ENCODE measurements around the gene HDAC4.
A peak's percentile ranks its signal among the peaks of the same experiment; 100 is the strongest.

The HDAC4 gene

DNA sequence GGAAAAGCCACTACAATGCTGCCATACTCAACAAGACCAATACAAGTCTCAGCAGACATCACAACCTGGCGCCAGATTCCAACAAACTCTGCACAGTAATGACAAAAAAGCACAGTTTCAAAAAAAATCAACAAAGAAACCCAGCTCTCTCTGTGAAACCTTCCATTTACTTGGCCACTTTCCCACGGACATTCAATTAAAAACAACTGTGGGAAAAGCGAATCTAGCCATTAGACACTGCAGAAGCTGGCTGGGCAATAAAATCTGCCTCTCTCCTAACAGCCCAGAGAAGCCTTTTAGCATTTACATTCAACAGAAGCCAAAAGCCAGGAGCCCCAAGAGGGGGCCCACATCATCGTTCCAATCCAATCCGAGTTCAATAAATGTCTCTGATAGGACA is 128.9 kb downstream of the HDAC4 start:
- DNase-seq (ENCODE audit: low read depth in 4 of 4, low spot score in 1 of 4): no peak

DNA sequence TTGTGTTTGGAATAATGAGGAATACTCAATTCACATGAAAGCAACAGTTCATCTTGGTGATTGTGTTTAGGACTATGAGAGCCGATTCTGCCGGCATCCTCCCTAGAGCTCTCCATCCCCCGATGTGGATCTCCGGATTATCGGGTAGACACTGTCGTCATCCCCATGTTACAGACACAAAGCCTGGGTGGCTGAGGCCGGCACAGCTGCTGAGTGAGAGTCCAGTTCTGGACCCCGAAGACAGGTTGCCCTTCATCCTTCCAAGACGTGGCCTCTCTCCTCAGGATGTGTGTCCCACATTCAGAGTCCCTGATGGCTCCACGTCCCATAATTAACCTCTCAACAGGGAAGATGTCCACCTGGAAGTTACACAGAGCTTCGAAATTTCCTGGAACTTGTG is 129.3 kb downstream of the HDAC4 start:
- no peak for DNase-seq (ENCODE audit: low read depth in 4 of 4, low spot score in 1 of 4)

DNA sequence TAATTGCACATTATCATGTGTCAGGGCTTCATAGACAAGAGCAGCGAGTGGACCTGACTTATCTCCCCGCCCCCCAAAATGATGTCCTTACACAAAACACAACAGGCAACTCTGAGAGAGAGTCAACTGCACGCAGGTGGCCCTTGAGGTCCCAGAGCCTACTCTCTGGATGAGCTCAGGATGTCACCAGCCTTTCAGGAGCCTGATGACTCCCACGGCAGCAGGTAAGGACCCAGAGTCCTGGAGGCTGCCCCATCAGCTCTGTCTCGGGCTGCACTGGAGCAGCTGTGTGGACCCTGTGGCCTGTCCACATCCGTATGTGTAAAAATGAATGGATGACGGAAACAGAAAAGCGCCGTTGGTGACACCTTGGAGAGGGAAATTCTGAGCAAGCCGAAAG is 130.9 kb downstream of the HDAC4 start:
- no peak for DNase-seq (ENCODE audit: low read depth in 4 of 4, low spot score in 1 of 4)

DNA sequence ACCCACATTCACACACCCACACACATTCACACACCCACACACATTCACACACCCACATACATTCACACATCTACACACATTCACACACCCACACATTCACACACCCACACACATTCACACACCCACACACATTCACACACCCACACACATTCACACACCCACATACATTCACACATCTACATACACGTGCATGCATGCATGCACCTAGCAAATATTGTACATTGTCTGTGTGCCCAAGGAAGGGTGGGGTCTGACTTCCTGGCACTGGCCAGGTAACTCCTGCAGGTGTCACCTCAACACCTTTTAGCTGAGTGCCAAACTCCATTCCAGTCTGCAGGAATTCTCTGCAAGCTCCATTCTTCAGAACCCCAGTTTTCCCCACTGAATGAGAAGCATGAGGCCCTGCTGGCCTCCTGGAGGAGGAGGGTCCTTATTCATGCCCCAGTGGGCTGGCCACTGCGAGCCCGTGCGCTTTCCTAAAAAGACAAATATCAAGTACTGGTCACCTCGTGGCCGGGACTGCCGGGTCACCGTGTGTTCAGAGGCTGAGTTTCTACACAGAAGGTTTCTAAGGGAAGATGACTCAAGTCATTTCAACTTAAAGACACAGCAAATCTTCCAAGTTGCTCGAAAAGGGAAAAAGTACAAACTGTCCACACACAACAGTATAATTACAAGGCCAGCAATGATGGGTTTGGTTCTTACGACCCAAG is 131.5 kb downstream of the HDAC4 start:
- no peak for DNase-seq (ENCODE audit: low read depth in 4 of 4, low spot score in 1 of 4)

DNA sequence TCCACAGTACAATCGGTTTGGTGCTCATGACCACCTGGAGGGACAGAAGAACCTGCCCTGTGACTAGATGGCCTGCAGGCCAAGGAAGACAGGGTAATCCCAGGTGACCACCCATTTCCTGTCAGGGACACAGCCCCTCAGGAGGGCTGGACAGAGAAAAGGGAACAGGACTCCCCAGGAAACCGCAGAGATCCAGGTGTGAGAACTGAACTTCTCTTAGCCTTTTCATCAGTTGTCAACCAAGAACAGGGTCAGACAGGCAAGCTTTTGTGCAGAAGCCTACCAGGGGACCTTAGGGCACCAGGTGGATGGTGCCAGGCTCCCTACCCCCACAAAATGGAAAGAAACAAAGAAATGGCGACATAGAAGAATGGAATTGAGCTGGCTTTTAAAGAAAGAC is 132.3 kb downstream of the HDAC4 start:
- no peak for DNase-seq (ENCODE audit: low read depth in 4 of 4, low spot score in 1 of 4)

DNA sequence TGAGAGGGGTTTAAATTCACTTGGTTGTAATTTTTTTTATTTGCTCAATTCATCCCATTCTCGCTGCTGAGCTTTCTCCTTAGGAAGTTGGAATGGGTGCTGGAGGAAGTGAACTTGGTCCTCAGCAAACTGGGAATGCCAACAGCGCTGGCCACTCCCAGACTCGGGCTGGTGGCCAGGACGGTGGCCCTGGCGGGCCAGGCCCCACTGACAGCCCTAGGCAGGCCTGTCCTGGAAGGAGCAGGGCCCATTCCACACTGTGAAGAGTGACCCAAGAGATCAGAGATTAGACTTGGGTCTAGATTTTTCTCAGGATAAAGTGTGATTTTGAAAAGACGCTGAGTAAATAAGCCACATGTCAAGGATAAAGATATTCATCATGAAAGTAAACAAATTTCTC is 132.7 kb downstream of the HDAC4 start:
- DNase-seq (ENCODE audit: low read depth in 4 of 4, low spot score in 1 of 4): no peak

DNA sequence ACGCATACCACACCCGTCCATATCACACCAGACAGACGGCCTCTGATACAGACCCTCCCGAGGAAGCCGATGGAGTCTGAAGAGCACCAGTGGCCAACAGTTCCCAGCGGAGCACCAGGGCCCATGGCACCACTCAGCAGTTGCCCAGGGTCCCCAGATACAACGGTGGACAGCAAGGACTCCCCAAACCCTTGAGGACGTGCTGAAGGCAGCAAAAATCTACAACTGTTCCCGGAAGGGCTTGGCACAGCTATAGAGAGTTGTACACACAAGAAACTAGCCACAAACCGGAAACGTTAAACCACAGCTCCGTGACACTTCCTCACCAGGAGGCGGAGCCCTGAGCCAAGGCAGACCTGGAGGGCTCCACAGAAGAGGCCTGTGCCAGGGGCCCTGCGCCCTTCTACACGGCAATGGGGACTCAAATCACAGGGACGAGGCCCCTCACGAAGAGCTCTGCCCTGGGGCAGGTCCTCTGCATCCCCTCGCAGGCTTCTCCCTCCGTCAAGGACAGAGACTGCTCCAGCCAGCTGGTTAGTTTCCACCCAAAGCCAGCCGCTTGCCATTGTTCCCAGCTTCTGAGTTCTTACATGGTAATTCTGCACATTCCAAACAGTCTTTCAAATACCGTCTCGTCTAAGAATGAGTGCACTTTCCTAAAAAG is 133.4 kb downstream of the HDAC4 start:
- DNase-seq (ENCODE audit: low read depth in 4 of 4, low spot score in 1 of 4): peak; percentile 63 to 81 (median 76)

DNA sequence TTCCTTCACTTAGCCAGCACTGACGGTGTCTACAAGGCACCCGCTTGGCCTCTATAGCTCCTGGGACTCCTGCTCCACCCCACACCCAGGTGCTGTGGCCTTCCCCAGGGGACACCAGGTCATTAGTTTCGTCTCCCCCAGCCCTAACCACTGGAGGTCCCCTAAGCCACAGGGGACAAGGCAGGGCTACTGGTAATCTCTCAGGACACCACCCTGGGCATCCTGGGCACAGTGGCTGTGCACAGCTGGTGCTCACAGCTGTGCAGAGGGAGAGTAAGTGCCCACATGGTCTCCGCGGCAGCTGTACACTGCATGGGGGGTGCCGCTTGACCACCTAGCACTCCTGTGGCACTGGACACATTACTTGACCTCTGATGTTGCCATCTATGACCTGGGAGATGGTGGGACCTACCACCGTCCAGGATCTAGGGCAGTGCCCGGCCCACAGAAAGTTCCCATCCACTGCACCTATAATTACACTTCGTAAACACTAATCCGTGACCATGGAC is 134.0 kb downstream of the HDAC4 start:
- DNase-seq (ENCODE audit: low read depth in 4 of 4, low spot score in 1 of 4): no peak

DNA sequence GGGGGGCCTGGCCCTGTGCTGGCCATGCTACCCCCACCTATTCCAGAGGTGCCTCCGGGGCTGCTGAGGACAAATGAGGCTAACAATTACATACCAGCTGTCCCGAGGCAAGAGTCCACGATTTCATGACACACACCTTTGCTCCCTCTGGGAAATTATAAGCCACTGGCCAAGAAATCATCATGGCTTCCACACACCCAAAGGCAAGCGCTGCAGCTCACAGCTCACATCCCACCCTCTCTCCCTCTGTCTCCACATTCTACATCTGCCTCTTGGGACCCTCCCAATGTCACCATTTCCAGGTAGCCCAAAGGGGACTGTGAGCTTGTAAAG is 134.4 kb downstream of the HDAC4 start:
- DNase-seq (ENCODE audit: low read depth in 4 of 4, low spot score in 1 of 4): no peak

DNA sequence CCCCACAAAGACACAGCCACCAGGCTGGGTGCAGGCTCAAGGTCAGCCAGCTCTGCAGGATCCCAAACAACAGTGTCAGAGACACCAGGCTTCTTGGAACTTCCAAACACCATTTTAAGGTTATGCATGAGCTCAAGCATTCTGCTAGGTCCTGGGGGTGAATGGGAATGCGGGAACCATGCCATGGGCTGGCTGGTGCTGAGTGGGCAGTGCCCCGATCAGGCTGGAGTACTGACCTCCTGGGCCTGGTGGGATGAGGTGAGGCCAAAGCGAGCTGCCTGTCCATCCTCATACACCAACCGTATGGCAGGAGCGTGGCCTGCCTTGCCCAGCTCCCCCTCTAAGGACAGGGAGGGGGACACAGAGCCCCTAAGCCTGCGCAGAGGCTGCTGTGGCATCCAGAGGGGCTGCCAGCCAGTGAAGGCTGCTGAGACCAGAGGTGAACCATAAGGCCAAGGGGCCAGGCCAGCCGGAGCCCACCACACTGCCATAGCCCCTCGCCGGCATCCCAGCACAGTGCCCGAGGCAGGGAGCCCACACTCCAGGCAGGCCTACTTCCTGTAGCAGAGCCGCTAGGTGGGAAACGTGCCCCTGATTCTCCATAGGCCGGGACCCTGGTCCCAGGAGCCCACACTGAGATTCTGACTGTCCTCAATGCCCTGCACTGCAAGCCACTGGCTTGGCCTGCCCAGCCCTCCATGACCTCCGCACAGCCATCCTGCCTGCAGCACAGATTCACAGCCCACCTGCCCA is 135.0 kb downstream of the HDAC4 start:
- DNase-seq (ENCODE audit: low read depth in 4 of 4, low spot score in 1 of 4): no peak

DNA sequence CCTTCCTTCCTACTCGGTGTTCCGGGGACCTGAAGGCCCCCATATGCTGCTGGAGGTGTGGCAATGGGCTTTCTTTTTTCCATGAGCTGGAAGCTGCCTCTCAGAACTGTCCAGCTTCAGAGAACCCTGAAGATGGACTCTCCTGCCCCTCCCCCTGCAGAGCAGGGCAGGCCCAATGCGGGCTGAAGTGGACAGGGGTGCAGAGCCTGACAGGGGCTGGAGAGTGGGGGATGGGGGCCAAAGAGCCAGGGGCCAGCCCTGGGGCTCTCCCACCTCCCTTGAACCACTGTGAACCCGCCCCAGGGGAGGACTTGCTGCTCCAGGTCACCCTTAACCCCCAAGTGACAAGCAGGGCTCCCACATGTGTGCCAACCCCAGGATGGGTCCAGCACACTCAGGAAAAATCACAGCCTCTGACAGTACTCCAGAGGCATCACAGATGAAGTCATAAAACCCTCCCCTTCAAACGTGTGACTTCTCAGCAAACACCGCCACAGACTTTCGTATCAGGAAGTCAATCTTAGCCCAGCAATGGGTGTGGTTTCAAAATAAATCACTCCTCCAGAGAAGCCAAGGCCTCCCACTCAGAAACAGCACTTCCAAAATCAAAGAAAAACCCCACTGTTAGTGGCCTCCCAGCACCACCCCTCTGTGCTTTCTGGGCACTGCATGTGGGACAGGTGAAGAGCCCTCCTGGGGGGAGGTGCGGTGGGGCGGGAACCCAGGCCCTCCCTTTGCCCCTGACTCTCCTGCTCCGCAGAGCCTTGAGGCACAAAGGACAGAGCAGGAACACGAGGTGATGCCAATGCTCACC is 135.8 kb downstream of the HDAC4 start:
- DNase-seq (ENCODE audit: low read depth in 4 of 4, low spot score in 1 of 4): peak in 1 of 4 experiments; percentile 47

DNA sequence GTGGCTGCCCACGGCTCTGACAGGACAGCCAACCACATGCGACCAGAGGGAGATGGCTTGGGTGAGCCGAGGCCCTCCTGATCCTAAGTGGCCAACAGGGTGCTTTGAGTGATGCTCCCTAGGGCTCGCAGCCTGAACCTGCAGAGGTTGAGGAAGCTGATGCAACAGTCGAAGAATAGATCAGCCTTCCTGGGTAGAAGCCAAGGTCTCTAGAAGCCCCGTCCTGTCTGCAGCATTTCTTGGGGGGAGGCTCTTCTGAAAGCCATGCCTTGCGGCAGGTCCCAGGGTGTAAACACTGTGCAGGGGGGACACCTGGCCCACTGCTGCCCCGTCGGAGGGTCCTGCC is 136.4 kb downstream of the HDAC4 start:
- no peak for DNase-seq (ENCODE audit: low read depth in 4 of 4, low spot score in 1 of 4)

DNA sequence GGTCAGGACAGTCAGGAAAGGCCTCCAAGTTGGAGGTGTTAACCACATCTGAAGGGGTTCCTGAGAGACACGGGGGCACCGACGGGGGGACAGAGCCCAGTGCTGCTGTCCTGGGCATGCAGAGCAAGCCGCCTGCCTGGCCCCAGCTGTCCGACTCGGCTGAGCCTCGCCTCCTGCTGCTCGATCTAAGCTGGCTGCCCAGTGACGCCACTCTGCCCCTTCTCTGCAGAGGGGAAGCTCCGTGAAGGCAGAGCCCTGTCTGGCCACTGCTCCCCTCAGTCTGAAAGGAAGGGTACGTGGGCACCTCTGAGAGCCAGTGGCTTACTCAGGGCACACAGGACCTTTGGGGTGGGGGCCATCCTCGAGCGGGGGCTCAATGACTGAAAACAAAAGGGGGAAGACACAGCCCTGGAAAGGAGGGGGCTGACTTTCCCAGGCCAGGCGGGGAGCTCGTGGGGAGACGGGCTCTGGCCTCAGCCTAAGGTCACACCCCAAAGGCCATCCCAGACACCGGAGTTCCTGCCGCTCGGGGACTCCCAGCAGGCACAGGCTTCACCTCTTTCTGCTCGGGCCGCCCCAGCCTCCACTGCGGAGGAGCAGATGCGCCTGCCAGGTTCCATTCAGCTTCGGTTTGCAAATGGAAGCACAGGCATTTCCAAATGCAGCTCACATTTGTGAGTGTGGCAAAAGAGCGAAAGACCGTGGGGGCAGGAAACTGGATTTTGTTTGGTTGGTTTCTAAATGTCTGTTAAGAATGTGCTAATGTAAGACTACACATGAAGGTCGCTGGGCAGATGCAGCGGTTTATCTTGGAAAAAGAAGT is 136.9 kb downstream of the HDAC4 start:
- no peak for DNase-seq (ENCODE audit: low read depth in 4 of 4, low spot score in 1 of 4)

DNA sequence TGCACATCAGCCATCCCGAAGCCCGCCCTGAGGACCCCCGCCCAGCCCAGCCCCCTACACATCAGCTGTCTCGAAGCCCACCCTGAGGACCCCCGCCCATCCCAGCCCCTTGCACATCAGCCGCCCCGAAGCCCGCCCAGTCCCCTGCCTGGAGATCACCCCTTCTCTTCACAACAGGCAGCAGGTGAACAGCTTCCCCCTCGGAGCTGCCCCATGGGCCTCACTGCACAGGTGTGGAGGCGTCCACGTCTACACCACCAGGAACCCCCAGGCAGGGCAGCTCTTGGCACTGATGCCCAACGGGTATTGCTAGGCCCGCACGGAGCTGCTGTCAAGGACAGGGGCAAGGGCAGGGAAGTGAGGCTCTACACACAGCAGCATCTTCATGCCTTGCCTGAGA is 137.6 kb downstream of the HDAC4 start:
- DNase-seq (ENCODE audit: low read depth in 4 of 4, low spot score in 1 of 4): no peak

DNA sequence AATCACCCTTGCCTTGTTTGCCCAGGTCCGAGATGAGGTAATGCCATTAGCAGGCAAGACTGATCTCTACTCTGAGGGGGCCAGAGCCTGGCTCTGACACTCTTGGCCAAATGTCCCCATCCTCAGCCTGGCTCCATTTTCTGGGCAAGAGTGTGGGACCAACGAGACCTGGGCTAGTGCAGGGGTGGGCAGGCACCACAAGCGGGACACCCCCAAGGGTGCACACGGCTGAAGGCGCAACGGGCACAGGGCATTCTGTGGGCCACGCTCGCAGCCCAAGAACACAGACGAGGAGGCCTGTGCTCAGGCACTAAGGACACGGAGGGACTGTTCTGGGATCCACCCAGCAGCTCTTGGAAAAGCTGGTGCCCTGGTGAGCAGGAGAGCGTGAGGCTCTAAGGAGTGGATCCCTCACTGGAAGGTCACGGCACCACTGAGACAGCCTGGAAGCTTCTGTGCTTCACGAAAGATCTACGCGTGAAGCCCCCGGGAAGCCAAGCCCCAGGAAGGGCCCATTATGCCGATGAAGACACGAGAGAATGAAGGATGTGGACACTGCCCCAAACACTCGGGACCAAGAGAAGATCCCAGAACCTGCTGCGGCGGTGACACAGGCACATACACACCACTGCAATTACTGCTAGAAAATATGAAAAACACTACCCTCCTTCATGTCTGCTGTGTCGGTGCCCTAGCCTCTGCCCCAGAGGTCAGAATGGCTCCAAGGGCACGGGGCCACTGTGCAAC is 138.2 kb downstream of the HDAC4 start:
- no peak for DNase-seq (ENCODE audit: low read depth in 4 of 4, low spot score in 1 of 4)

DNA sequence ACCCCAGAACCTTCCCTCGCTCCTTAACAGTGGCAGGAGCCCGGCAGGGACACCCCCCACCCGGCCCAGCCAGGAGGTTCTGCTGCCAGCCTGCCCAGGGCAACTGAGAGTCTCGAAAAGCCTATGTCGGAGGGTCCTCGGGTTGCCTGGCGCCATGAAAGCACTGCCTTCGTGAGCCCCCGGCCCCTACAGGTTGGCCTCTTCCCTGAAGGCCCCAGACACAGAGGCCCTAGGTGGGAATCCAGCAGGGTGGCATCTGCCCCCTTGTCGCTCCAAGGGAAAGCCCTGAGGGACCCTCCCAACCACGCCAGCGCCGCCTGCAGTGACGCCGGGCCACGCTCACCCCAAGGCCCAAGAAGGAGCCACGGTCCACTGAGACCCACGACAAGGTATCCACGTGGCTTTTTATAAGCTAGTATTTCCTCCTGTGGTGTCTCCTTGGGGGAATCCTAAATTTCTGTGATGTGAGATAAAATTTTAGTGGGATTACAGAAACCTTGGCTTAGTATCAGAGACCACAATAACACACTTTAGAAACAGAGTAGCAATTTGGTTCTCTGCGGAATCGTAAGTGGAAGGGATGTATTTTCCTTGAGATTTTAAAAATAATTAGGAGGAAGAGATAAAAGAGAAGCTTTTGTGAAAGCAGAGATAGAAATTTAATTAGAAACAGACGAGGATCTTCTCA is 138.9 kb downstream of the HDAC4 start:
- no peak for DNase-seq (ENCODE audit: low read depth in 4 of 4, low spot score in 1 of 4)

DNA sequence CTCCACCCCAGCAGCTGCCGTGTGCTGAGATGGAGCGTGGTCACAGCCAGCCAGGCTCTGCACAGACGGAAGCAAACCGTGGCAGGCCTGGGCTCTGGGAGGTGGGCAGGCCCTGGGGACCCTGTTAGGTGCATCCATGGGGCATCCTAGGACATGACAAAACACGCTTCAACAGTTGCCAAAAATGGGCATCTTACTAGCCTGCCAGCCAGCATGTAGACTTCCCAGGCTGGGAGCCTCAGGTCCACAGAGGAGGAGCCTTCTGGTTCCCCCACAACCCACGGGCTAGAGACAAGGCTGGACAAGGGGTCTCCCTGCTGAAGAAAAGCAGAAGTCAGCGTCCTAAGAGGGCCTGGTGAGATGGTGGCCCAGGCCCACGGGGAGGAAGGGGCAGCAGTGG is 139.5 kb downstream of the HDAC4 start:
- no peak for DNase-seq (ENCODE audit: low read depth in 4 of 4, low spot score in 1 of 4)

DNA sequence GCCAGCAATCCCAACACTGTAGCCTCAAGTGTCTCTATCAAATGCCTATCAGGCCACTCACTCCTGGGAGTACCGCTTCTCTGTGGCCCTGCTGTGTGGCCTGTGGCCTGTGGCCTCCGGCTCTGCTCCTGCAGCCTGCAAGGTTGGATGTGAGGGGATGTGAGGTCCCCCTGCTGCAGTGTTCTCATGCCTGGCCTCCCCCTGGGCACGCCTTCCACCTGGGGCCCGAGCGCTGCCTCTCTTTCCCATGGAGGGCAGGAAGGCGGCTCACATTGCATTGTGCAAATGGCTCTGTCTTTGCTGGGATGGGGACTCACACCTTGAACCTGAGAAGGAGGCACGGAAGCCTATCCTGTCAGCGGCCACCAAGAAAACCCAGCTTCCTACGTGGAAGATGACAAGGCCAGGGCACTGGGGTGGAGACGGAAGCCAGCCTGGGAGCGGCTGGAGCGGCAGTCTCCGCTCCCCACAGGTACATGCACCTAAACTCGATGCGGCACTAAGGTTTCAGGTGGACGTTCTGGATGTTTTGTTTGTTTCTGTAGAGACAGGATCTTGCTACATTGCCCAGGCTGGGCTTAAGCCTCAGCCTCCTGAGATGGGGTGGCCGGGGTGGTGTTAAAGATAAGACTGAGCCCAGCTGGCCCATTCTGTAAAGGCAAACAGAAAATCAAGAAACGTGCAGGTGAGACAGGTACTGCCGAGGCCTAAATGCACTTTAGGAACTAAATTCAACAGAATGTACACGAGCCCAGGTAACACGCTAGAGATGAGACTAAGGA is 140.1 kb downstream of the HDAC4 start:
- no peak for DNase-seq (ENCODE audit: low read depth in 4 of 4, low spot score in 1 of 4)

Measured in stimulated activated CD4-positive, alpha-beta T cell treated with anti-CD3 and anti-CD28 coated beads, Interleukin-1b, Interleukin-23, amount 100 ng/mL, for 24 hours (primary cell).